ENCODE measurements around the gene CDC42. TPM values are rescaled to one million over a fixed set of nuclear protein-coding genes. Genes with fewer than 3 reads are reported as not detected.
"Not testable (repeated sequence)": the region's sequence is repeated elsewhere in the genome, so short reads cannot be mapped to it uniquely, and the experiment has no call there.

CDC42 gene
- 174 and 178 TPM in 2 replicates for total RNA-seq (2014; rRNA removed; shearing (Covaris generic))
- 65.9 and 67.8 TPM in 2 replicates for polyA plus RNA-seq (2014; cell fraction: nucleus; rRNA removed)

DNA sequence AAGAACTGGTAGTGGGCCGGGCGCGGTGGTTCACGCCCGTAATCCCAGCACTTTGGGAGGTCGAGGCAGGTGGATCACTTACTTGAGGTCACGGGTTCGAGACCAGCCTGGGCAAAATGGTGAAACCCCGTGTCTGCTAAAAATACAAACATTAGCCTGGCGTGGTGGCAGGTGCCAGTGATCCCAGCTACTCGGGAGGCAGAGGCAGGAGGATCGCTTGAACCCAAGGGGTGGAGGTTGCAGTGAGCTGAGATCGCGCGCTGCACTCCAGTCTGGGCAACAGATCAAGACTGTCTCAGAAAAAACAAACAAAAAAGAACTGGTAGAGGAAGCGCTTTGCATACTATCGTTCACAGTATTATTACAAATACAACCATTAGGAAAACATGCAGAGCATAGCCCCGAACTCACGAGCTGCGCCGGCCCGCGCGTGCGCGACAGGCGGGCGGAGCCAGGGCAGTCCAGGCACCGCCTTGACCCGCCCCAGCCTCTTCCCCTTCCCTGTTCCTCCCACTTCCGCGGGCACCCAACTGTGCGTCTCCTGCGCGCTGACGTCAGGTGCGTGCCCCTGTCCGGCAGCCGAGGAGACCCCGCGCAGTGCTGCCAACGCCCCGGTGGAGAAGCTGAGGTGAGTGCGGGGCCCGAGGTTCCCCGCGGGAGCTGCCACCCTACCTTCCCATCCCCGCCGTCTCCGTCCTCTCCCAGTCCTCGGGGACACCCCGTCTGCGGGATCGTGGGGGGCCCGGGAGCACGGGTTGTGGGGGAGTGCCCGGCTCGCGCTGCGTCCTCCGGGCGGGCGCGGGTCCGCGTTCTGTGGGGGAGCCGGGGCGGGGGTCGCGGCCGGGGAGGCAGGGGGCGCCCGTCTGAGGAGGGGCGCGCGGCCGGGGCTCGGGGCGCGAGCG, at the start of gene CDC42:
CDC42 (plus strand) TSS at position 595 of the 902 bp plus-strand sequence. CDS start 25,770 bp downstream, outside the sequence.
- DNase-seq (ENCODE audit: extremely low read depth, low read depth), result peak; percentile 90

DNA sequence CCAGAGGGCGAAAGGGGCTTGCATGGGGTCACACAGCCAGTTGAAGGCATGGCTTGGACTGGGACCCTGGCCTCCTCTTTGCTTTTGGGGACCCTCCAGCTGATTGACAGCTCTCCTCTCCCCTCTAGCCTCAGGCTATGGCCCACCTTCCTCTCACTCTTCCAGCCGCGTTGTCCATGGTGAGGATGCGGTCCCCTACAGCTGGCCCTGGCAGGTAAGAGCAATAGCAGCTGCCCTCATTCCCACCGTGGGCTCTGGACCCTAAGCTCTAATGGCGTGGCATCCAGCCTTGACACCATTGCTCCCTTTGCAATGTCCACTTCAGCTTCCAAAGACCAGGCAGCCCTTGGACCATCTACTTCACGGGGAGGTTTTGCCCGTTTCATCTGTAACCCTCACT, 49.6 kb upstream of the CDC42 start:
- DNase-seq (ENCODE audit: extremely low read depth, low read depth), result not testable (repeated sequence)

DNA sequence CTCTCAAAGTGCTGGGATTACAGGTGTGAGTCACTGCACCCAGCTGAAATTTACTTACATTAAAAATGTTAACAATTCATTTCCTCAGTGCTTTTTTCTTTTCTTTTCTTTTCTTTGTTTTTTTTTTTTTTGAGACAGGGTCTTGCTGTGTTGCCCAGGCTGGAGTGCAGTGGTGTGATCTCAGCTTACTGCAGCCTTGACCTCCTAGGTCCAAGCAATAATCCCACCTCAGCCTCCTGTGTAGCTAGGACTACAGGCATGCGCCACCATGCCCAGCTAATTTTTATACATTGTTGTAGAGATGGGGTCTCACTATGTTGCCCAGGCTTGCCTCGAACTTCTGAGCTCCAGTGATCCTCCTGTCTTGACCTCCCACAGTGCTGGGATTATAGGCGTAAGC, 48.5 kb upstream of the CDC42 start:
- not testable (repeated sequence) for DNase-seq (ENCODE audit: extremely low read depth, low read depth)

DNA sequence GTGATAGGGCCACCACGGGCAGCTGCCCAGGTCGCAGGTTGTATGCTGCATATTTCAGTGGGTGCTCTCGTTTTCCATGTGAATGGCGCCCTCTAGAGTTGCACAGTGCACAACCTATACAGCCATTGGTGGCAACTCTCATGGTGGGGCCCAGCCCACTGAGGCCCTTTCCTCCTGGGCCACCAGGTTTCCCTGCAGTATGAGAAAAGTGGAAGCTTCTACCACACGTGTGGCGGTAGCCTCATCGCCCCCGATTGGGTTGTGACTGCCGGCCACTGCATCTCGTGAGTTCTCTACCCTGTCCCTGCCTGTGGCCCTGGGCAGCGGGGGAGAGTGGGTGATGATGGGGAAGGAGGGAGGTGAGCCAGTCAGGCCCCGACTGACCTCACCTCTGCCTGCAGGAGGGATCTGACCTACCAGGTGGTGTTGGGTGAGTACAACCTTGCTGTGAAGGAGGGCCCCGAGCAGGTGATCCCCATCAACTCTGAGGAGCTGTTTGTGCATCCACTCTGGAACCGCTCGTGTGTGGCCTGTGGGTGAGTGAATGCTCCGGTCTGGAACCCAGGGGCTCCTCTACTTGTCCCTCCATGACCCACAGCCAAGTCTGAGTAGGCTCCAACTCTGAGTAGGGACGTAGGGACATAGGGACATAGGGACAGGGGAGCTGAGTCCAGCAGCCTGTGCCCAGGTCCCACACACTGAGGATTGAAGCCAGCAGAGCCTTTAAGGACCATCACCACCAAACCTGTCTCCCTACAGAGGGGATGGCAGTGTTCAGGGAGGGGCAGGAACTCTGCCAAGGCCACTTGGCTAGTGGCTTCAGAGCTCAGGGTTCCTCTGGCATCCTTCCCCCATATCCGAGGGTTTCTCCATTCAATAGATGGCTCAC, 47.0 kb upstream of the CDC42 start:
- not testable (repeated sequence) for DNase-seq (ENCODE audit: extremely low read depth, low read depth)

DNA sequence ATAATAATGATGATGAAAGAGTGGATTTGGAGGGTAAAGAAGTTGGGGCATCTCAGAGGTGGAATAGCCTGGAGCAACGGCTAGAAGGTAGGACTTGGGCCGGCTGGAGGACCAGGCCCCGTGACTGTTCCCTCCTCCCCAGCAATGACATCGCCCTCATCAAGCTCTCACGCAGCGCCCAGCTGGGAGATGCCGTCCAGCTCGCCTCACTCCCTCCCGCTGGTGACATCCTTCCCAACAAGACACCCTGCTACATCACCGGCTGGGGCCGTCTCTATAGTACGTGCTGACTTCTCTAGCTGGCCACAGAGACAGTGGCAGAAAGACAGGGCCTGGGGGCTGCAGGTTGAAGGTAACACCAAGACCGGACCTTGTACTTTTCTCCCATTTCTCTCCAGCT, 45.8 kb upstream of the CDC42 start:
- not testable (repeated sequence) for DNase-seq (ENCODE audit: extremely low read depth, low read depth)

DNA sequence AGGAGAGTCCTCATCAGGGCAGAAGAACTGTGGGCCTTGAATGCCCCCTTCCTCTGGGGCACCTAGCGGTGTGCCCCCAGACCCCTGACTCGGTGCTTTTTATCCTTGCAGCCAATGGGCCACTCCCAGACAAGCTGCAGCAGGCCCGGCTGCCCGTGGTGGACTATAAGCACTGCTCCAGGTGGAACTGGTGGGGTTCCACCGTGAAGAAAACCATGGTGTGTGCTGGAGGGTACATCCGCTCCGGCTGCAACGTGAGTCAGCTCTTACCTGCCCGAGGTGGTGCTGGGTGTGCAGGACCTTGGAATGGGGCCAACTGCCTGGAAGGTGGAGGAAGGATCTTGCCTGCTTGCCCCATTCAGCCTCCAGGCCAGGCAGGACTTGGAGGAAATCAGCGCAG, 45.2 kb upstream of the CDC42 start:
- not testable (repeated sequence) for DNase-seq (ENCODE audit: extremely low read depth, low read depth)

DNA sequence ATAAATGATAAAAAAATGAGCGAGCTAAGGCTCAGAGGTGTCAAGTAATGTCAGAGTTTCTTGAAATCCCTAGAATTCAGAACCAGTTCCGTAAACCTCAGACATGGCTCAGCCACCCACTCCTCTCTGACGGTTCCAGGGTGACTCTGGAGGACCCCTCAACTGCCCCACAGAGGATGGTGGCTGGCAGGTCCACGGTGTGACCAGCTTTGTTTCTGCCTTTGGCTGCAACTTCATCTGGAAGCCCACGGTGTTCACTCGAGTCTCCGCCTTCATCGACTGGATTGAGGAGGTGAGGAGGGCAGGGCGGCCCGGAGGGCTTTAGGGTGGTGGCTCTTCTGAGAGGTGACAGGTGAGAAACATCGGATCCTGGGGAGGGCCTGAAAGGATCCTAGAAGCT, 42.9 kb upstream of the CDC42 start:
- DNase-seq (ENCODE audit: extremely low read depth, low read depth), result not testable (repeated sequence)

DNA sequence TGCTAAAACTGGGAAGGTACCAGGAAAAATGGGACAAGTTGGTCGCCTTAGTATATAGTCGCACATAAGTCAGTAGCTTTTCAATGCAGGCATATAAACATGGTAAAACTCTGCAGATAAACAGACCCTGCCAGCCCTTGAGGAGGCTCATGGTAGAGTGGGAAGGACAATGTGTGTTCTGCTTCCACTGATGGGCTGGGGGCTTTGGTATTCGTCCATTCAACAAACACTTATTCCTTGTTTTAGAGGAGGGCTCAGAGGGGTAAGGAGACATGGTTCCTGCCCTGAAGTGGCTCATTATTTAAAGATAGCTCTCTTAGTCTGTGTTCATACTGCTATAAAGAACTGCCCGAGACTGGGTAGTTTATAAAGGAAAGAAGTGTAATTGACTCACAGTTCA, 39.8 kb upstream of the CDC42 start:
- DNase-seq (ENCODE audit: extremely low read depth, low read depth), result not testable (repeated sequence)

DNA sequence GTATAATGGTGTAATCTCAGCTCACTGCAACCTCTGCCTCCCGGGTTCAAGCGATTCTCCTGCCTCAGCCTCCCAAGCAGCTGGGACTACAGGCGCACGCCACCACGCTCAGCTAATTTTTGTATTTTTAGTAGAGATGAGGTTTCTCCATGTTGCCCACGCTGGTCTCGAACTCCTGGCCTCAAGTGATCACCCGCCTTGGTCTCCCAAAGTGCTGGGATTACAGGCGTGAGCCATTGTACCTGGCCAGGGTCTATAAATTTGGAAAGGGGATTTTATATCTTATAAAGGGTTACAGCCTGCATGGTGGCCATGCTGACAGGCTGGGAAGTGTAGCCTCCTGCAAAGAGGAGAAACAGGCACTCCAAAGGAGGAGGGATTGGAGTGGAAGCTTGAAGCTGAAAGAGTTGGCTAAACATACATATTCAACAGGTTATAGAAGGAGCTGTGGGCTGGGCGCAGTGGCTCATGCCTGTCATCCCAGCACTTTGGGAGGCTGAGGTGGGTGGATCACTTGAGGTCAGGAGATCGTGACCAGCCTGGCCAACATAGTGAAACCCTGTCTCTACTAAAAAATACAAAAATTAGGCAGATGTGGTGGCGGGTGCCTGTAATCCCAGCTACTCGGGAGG, 37.8 kb upstream of the CDC42 start:
- not testable (repeated sequence) for DNase-seq (ENCODE audit: extremely low read depth, low read depth)

DNA sequence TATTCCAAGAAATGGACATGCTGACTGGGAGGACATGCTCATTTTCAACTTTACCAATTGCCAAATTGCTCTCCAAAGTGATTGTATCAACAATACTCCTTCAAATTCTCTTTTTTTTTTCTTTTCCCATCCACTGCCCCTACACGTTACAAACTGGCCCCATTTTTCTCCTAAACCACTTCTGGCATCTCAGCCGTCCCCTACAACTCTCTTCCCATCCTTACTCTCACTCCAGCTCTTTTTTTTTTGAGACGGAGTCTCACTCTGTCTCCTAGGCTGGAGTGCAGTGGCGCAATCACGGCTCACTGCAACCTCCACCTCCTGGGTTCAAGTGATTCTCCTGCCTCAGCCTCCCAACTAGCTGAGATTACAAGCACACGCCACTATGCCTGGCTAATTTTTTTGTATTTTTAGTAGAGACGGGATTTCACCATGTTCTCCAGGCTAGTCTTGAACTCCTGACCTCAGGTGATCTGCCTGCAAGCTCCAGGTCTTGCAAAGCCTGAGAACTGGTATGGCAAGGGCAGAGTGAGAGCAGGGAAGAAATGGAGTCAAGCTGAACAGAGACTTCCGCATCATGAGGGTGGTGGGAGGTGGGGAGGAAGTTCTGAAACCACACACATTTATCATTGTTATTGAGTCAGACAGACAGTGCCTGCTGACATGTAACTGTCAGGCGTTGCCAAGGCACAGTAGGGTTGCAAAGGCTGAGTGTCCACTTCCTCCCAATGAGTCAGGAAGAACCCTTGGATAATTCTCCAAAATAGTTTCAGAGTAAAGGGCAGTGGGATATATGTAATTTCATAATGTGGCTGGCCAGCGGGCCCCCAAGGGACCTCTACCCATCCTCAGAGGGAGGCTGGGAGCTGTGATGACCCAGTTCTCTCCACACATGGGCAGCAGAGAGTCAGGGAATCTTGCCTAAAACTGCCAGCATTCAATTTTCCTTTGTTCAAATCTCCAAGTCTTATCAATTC, 33.6 kb upstream of the CDC42 start:
- DNase-seq (ENCODE audit: extremely low read depth, low read depth), result peak; percentile 42

DNA sequence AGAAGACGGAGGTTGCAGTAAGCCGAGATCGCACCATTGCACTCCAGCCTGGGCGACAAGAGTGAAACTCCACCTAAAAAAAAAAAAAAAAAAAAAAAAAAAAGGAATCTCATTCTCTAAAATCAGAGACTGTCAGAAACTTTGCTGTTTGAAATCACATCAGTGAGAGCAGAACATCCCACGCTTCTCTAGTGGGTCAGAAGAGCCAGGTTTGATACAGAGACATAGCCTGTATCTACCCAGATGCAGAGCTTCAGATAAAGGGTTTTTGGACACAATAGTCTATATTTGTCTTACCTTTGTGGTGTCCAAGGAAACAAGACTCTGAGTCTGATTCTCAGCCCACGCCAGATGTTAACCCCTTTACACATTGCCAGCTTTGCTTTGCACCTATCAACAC, 31.4 kb upstream of the CDC42 start:
- DNase-seq (ENCODE audit: extremely low read depth, low read depth), result no peak

DNA sequence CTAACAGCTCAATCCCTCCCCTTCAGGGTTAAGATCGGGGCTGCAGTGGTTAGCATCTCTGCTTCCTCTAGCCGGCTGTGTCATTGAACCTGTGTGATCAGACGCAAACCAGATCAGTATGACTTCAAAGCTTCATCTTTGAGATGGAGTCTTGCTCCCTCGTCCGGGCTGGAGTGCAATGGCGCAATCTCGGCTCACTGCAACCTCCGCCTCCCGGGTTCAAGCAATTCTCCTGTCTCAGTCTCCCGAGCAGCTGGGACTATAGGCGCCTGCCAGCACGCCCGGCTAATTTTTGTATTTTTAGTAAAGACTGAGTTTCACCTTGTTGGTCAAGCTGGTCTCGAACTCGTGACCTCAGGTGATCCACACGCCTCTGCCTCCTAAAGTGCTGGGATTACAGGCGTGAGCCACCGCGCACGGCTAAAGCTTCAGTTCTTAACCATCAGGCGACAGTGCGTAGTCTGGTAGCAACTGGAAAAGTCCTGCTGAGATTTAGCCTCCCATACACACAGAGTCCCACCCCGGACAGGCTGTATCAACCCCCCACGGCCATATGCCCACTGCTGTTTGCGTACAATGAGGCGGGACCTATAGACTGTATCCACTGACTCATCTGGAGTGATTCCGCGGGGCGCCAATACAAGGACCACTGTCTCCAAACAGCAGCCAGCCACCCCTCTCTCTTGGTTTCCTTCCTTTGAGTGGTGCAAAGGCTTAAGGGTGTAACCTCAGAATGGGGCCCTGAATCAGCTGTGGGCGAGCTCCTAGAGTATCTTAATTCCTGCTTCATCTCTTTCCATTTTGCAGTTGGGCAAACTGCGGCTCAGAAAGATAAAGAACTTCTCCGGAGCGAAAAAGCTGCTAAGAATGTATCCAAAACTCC, 27.8 kb upstream of the CDC42 start:
- DNase-seq (ENCODE audit: extremely low read depth, low read depth), result no peak

DNA sequence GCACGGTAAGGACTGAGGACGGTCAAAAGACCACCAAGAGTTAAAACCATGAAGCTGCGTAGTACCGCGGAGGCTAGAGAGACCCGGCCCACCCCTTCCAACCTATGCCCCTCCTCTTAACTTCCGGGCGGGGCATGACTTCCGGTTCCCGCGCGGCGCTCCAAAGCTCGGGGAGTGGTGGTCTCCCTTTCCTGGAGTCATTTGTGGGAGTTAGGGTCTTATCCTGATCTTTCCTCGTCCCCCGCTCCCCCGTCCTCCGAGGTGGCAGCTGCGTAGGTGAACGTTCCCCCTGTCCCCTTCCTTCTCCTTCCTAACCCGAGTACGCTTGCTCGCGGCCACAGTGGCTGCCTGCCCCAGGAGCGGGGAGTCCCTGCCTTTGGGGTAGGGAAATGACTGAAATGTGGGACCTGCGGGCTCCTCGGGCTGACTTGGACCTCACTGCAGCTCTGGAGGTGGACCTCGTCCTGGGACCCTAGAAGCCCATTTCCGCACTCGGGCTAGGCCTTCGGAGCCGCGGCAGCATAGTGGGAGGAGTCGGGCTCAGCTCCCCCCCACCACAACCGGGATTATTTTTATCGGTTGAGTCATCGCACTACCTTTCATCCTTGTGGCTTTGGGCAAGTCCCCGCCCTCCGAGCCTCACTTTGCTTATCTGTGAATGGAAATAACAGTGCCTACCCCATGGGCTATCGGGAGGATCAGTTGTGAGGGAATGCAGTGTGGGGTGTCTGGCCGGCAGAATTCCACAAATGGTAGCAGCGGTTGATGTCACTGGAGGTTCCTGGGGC, 26.9 kb upstream of the CDC42 start:
- DNase-seq (ENCODE audit: extremely low read depth, low read depth), result peak; percentile 52

DNA sequence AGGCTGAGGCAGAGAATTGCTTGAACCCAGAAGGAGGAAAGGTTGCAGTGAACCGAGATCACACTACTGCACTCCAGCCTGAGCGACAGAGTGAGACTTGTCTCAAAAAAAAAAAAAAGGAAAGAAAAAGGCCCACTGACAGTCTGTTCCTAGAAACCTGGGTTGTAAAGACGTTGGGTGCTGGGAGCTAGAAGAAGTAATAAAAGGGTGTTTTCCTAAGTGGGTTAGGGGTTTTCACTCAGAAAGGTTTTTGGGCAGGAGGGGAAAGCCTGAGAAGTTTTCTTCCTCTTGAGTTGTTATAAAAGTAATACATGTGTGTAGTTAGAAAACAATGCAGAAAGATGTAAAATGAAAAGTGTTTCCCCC, 25.6 kb upstream of the CDC42 start:
- no peak for DNase-seq (ENCODE audit: extremely low read depth, low read depth)

DNA sequence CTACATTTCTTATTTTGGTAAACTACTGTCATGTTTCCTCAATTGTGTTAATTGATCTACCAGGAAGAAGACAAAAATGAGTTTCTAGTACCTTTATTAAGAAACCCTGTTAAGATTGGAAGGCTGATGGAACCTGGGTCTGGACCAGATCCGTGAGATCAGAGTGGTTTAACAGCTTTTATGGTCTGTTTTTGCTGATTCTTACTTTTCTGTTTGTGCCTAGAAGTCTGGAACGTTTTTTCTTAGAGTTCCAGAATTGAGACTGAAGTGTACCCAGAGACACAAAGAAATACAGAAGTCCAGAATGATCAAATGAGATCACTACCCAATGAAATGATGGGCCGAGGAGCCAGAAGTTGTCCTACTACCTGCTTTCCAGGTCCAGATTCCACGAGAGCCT, 22.5 kb upstream of the CDC42 start:
- DNase-seq (ENCODE audit: extremely low read depth, low read depth), result no peak

DNA sequence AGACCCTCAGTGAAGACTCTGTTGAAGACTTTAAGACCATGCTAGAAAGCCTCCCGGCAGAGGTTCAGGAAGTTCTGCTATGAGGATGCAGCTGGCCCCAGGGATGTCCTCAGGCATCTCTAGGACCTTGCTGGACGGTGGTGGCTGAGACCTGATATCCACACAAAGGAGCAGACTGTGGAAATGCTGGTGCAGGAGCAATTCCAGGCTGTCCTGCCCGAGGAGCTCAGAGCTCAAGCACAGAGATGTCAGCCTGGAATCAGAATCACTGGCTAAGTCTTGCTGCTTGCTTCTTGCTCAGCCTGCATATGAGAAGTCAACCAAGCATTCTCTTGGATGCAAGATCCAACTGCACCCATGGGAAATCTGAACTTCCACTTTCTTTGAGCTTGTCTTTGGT, 22.0 kb upstream of the CDC42 start:
- DNase-seq (ENCODE audit: extremely low read depth, low read depth), result no peak

DNA sequence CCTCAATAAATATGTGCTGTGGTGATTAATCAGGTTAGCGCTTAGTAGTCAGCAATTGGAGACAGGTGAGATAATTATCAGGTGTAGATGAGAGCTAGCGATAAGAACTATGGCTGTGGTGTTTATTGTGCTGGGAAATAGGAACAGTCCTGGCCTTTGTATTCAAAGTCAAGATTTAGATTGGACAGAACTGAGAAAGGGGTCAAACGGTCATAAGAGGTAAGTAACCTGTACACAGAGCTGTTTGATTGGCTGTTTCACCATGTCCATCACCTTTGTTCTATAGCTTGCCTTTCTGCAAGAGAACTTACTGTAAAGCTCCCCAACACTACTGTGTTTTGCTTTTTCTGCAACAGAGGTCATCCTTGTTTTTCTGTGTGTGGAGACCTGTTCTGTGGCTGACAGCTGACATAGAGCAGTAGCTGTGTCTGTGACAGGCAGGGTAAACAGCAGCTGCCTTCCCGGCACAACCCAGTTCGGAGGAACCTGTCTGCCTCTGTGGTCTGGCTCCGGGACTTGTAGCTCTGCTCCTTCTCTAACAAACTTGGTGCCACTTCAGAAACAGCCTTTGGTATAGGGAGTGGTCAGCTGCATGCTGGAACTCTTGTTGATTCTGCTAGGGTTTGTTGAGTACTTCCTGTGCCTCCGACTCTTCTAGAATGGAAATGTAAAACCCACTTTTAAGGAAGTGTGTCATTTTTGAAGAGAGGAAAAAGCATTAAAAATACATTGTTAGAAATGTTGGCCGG, 21.1 kb upstream of the CDC42 start:
- no peak for DNase-seq (ENCODE audit: extremely low read depth, low read depth)
